SK-N-SH treated with all-trans-retinoic acid at 6 μM for 48 hours (cell line): ENCODE data around the gene MMP7.

Experiments used
- ATAC-seq: fragments of 200-7000 bp; cut with Tn5 transposase; 3 replicates; pipeline ENCODE4 v1.9.1; 2020; ENCODE audit warnings: mild to moderate bottlenecking, moderate library complexity
- ARNTL ChIP-seq: fragments of 450-650 bp; formaldehyde crosslinking; IDR thresholded peaks from 2 replicates; pipeline ENCODE4 v1.5.0; 2020; ENCODE audit warnings: low read depth, mild to moderate bottlenecking, moderate library complexity, borderline replicate concordance
- CSDC2 ChIP-seq: fragments of 250-450 bp; sonication (Bioruptor Pico); IDR thresholded peaks from 2 replicates; pipeline ENCODE4 v1.5.0; 2020; ENCODE audit warnings: mild to moderate bottlenecking, moderate library complexity
- CSRNP3 ChIP-seq: fragments of 250-450 bp; sonication (Bioruptor Pico); IDR thresholded peaks from 2 replicates; pipeline ENCODE4 v1.5.1; 2021; ENCODE audit warnings: mild to moderate bottlenecking, moderate library complexity
- GLIS3 ChIP-seq: fragments of 250-450 bp; sonication (Bioruptor Pico); IDR thresholded peaks from 2 replicates; pipeline ENCODE4 v1.5.0; 2020; ENCODE audit warnings: mild to moderate bottlenecking, moderate library complexity
- ISL1 ChIP-seq: fragments of 250-450 bp; sonication (Bioruptor Pico); IDR thresholded peaks from 2 replicates; pipeline ENCODE4 v2.1.2; 2022; ENCODE audit warnings: mild to moderate bottlenecking, moderate library complexity
- PATZ1 ChIP-seq: fragments of 250-450 bp; sonication (Bioruptor Pico); IDR thresholded peaks from 2 replicates; pipeline ENCODE4 v1.8.0; 2020; ENCODE audit warnings: mild to moderate bottlenecking, moderate library complexity, borderline replicate concordance
- POU6F1 ChIP-seq: fragments of 250-450 bp; sonication (Bioruptor Pico); IDR thresholded peaks from 2 replicates; pipeline ENCODE4 v1.8.0; 2021; ENCODE audit warnings: low read depth, mild to moderate bottlenecking, moderate library complexity, borderline replicate concordance
- SNAI2 ChIP-seq: fragments of 250-450 bp; sonication (Bioruptor Pico); IDR thresholded peaks from 2 replicates; pipeline ENCODE4 v1.5.0; 2020; ENCODE audit warnings: mild to moderate bottlenecking, moderate library complexity
- TOX ChIP-seq: fragments of 250-450 bp; sonication (Bioruptor Pico); IDR thresholded peaks from 2 replicates; pipeline ENCODE4 v1.8.0; 2021; ENCODE audit warnings: mild to moderate bottlenecking, moderate library complexity, borderline replicate concordance
- TSHZ2 ChIP-seq: fragments of 250-450 bp; sonication (Bioruptor Pico); IDR thresholded peaks from 2 replicates; pipeline ENCODE4 v1.5.0; 2020; ENCODE audit warnings: mild to moderate bottlenecking, moderate library complexity
- ZC3H10 ChIP-seq: fragments of 250-450 bp; sonication (Bioruptor Pico); IDR thresholded peaks from 2 replicates; pipeline ENCODE4 v1.5.1; 2021; ENCODE audit warnings: mild to moderate bottlenecking, moderate library complexity
- ZNF565 ChIP-seq: fragments of 450-650 bp; formaldehyde crosslinking; conservative IDR thresholded peaks from 2 replicates; pipeline ENCODE4 v1.5.0; 2020; ENCODE audit warnings: low read depth, mild to moderate bottlenecking, moderate library complexity
- ZNF8 ChIP-seq: fragments of 450-650 bp; formaldehyde crosslinking; IDR thresholded peaks from 2 replicates; pipeline ENCODE4 v1.5.0; 2020; ENCODE audit warnings: mild to moderate bottlenecking, moderate library complexity

MMP7 gene

GRCh38 chr11:102522312-102523188 is 8.0 kb downstream of the MMP7 start:
- peak; percentile 49; the same call in 1 of the 3 replicates for ATAC-seq
- TF ChIP-seq SNAI2 (CRISPR knock-in tag): no peak
- TF ChIP-seq TSHZ2 (CRISPR knock-in tag): no peak
- no peak for TF ChIP-seq ZC3H10 (CRISPR knock-in tag)
- TF ChIP-seq PATZ1 (CRISPR knock-in tag): no peak
- TF ChIP-seq ARNTL (CRISPR knock-in tag): no peak
- no peak for TF ChIP-seq ZNF565 (CRISPR knock-in tag)
- TF ChIP-seq POU6F1 (CRISPR knock-in tag): no peak
- TF ChIP-seq ZNF8 (CRISPR knock-in tag): no peak
- TF ChIP-seq CSRNP3 (CRISPR knock-in tag): no peak
- TF ChIP-seq ISL1 (CRISPR knock-in tag): no peak
- TF ChIP-seq GLIS3 (CRISPR knock-in tag): no peak
- TF ChIP-seq TOX (CRISPR knock-in tag): no peak

- ATAC-seq: no peak
- TF ChIP-seq TSHZ2 (CRISPR knock-in tag) (no peak), PATZ1 (CRISPR knock-in tag) (no peak), TOX (CRISPR knock-in tag) (no peak), CSDC2 (CRISPR knock-in tag) (no peak), ZNF565 (CRISPR knock-in tag) (no peak), POU6F1 (CRISPR knock-in tag) (no peak)
Observed at GRCh38 chr11:102521121-102521520, 9.4 kb downstream of the MMP7 start.
